ENCODE results near the gene NFIX.

DNA sequence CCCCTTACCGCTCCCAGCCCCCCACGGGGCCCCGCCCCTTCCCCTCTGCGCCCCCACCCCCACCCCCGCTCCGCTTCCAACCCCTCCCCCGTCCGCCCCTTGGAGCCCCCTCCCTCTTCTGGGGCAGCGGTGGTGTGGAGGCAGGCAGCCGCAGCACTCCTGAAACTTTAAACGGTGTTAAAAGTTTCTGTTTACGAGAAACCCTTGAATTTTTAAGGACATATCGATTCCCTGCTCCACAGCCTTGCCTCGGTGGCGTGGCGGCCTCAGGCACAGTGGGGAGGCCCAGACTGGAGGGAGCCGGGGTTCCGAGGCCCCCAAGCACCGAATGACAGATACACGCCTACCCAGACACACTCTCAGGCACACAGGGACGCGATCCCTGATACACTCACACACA, 4.8 kb upstream of the NFIX start:
- TF ChIP-seq CTCF (IDR thresholded peaks at IDR 0.05) (no peak), POLR2A (IDR thresholded peaks at IDR 0.05) (no peak)
